Stomach (tissue), 9 donors: ENCODE results near the gene AK9. TPM values are rescaled to one million over a fixed set of nuclear protein-coding genes. Genes with fewer than 3 reads are reported as not detected.

Experiments used
- DNase-seq, 2 donors: peaks; one replicate each; pipeline versions ENCODE4 v3.0.0 to v3.0.0-alpha.2; 2013 to 2019
- H3K27ac ChIP-seq, 5 donors: fragments of 200-600 bp in 4 of 5; sonication (generic) in 4 of 5; one replicate each; pipeline ENCODE4 v1.5.1; 2013 to 2019; ENCODE audit warnings: mild to moderate bottlenecking in 1 of 5, moderate library complexity in 1 of 5
- H3K27me3 ChIP-seq, 3 donors: fragments of 200-600 bp; sonication (generic); one replicate each; pipeline ENCODE4 v1.5.1; 2017 to 2019; ENCODE audit warnings: mixed run types in 1 of 3
- H3K36me3 ChIP-seq, 4 donors: fragments of 200-600 bp; sonication (generic); 1 replicate in 3 of 4; 2 replicates in 1 of 4; pipeline ENCODE4 v1.5.1; 2016 to 2019
- H3K4me1 ChIP-seq, 4 donors: fragments of 200-600 bp; sonication (generic); one replicate each; pipeline ENCODE4 v1.5.1; 2016 to 2019
- H3K4me3 ChIP-seq, 4 donors: fragments of 200-600 bp; sonication (generic) in 3 of 4; one replicate each; pipeline ENCODE4 v1.5.1; 2016 to 2019; ENCODE audit warnings: mild to moderate bottlenecking in 1 of 4
- H3K9me3 ChIP-seq, 4 donors: fragments of 200-600 bp; sonication (generic); one replicate each; pipeline ENCODE4 v1.5.1; 2016 to 2019
- EP300 ChIP-seq: sonication (generic); formaldehyde crosslinking; IDR thresholded peaks from one replicate; pipeline ENCODE4 v1.6.1; 2017; ENCODE audit warnings: antibody characterized with exemption
- POLR2A ChIP-seq, 4 donors: fragments of 450-650 bp; IDR thresholded peaks; one replicate each; pipeline ENCODE4 v1.6.1; 2016; ENCODE audit warnings: antibody characterized with exemption in 4 of 4, control low read depth in 2 of 4, mild to moderate bottlenecking in 1 of 4, moderate library complexity in 1 of 4
- POLR2AphosphoS5 ChIP-seq, 3 donors: sonication (generic); formaldehyde crosslinking; IDR thresholded peaks; one replicate each; pipeline ENCODE4 v1.6.1; 2016; ENCODE audit warnings: antibody characterized with exemption in 3 of 3
- WGBS, 5 donors: extraction: QIAGEN DNeasy Blood & Tissue Kit in 3 of 5; methylation state at CpG; one replicate each; pipeline versions ENCODE4 v1.1.5 to v1.1.7; 2013 to 2018; 5-methylcytosine and 5-hydroxymethylcytosine counted together
- intact Hi-C: fragments of 100-400 bp; cut with DNase I; formaldehyde crosslinking; loops from one replicate; pipeline ENCODE4 v1.15.1; 2023; ENCODE audit warnings: low total_unique reads
- polyA plus RNA-seq, 3 donors: library from polyadenylated mRNA; stranded (reverse); fragments of 200-250 nt; gene quantifications; one replicate each; pipeline ENCODE4 v1.2.3, GENCODE V29; 2013
- total RNA-seq, 5 donors: library from RNA; depleted of rRNA; stranded (reverse); fragments of >200 nt; gene quantifications; one replicate each; pipeline versions ENCODE4 v1.1.0 to v1.2.3, GENCODE V29; 2014 to 2016
- TF ChIP-seq, protein P1 (sequence below), 7 experiments: fragments of 450-650 bp in 4 of 7; fragments of 200-600 bp in 3 of 7; sonication (generic) in 3 of 7; IDR thresholded peaks; one replicate each; pipeline ENCODE4 v1.5.1; 2016 to 2019; ENCODE audit warnings: antibody characterized with exemption in 7 of 7, control low read depth in 2 of 7, mild to moderate bottlenecking in 1 of 7
- donor health status: healthy with polysubstance abuse.
- donor health status: Bipolar disorder and iron deficiency.
- donor health status: healthy.

The AK9 gene
- total and polyA plus RNA-seq, 8 donors: 3.8 to 20.3 (median 9.1) TPM

DNA sequence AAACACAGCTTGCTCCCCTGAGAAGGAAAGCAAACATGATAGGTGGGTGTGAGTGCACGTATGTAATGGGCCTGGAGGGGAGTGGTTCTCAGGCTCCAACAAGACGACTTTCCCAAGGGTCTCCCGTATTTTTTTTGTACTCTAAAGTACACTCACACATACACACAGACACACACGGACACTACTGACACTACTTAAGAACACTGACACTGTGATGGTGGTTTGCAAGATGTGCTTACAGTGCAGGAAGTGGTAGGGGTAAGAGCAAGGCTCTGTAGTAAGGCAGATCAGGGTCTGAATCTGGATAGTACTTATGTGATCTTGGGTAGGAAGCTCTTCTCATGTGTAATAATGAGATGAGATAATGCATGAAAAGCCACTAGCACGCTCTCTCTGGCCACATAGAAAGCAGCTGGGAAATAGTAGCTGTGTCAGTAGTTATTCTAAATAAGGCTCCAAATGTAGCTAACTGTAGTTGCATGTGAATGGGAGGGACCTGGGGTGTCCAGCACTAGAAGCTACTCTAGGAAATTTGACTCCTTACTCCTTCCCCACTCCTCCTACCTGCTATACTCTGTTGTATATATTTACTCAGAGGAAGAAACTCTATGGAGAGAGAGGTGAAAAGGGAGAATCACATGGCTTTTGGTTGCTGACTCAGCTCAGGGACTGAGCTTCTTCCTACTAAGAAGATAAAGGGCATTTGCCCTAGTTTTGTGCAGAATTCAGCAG is 199.6 kb downstream of the AK9 start:
- 39 to 53% (median 47%) methylated on average over 5 of the region's 5 CpGs for WGBS, 5 donors

GRCh38 chr6:109490713-109491112 is 200.3 kb downstream of the AK9 start:
- TF ChIP-seq POLR2AphosphoS5 (IDR thresholded peaks at IDR 0.05) (no peak), POLR2A (IDR thresholded peaks at IDR 0.05) (no peak), EP300 (no peak)
- TF ChIP-seq, protein P1, sequence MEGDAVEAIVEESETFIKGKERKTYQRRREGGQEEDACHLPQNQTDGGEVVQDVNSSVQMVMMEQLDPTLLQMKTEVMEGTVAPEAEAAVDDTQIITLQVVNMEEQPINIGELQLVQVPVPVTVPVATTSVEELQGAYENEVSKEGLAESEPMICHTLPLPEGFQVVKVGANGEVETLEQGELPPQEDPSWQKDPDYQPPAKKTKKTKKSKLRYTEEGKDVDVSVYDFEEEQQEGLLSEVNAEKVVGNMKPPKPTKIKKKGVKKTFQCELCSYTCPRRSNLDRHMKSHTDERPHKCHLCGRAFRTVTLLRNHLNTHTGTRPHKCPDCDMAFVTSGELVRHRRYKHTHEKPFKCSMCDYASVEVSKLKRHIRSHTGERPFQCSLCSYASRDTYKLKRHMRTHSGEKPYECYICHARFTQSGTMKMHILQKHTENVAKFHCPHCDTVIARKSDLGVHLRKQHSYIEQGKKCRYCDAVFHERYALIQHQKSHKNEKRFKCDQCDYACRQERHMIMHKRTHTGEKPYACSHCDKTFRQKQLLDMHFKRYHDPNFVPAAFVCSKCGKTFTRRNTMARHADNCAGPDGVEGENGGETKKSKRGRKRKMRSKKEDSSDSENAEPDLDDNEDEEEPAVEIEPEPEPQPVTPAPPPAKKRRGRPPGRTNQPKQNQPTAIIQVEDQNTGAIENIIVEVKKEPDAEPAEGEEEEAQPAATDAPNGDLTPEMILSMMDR (IDR thresholded peaks at IDR 0.05): no peak
- intact Hi-C loops: no loop called here
- Histone ChIP-seq H3K27ac (peak overlapping the region in 1 of 5 donors; percentile 7), H3K4me1 (no peaks in the 10 kb centered on the region), H3K9me3 (no peaks in the 10 kb centered on the region), H3K36me3 (no peaks in the 10 kb centered on the region), H3K4me3 (no peak overlapping the region), H3K27me3 (no peaks in the 10 kb centered on the region)
- DNase-seq: no peak
- 46 to 69% (median 59%) methylated on average over 2 of the region's 2 CpGs for WGBS, 5 donors

More for the DNA sequence above, 199.6 kb downstream of the AK9 start:
- Histone ChIP-seq H3K4me3 (no peak overlapping the region), H3K36me3 (no peaks in the 10 kb centered on the region), H3K27ac (peak overlapping the region in 1 of 5 donors; percentile 7), H3K4me1 (no peaks in the 10 kb centered on the region), H3K9me3 (no peaks in the 10 kb centered on the region), H3K27me3 (no peaks in the 10 kb centered on the region)
- TF ChIP-seq EP300 (no peak), POLR2AphosphoS5 (IDR thresholded peaks at IDR 0.05) (no peak), POLR2A (IDR thresholded peaks at IDR 0.05) (no peak)
- TF ChIP-seq, protein P1 (IDR thresholded peaks at IDR 0.05): no peak
- peak in 1 of 2 donors; percentile 39 for DNase-seq
- intact Hi-C loops: no loop called here

DNA sequence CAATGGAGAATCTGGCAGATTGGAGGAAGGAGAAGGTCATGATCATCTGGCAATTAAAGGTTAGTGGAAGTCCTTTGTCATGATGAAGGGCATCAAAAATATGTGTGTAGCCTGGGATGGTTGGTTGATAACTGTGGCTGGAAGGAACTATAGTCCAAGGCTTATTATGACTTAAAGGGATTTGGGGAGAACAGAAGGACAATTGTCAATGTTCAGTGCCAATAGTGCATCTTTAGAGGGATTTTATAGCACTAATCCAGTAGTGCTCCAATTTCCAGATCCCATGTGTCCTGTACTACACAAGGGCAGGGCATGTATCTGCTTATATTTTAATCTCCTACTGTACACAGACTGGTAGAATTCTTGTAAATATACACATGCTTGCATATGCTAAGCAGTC is 203.0 kb downstream of the AK9 start:
- H3K27me3 ChIP-seq: no peaks in the 10 kb centered on the region
- no peak for TF ChIP-seq EP300
- TF ChIP-seq POLR2AphosphoS5 (IDR thresholded peaks at IDR 0.05): no peak
- TF ChIP-seq, protein P1 (IDR thresholded peaks at IDR 0.05): no peak
- H3K4me3 ChIP-seq: no peak overlapping the region
- no peaks in the 10 kb centered on the region for H3K36me3 ChIP-seq
- H3K4me1 ChIP-seq: peaks cover 0 to 13% (median 5%) of the 10 kb centered on the region in 4 donors
- DNase-seq: no peak
- intact Hi-C loops: no loop called here
- no peak overlapping the region for H3K27ac ChIP-seq
- no peaks in the 10 kb centered on the region for H3K9me3 ChIP-seq

DNA sequence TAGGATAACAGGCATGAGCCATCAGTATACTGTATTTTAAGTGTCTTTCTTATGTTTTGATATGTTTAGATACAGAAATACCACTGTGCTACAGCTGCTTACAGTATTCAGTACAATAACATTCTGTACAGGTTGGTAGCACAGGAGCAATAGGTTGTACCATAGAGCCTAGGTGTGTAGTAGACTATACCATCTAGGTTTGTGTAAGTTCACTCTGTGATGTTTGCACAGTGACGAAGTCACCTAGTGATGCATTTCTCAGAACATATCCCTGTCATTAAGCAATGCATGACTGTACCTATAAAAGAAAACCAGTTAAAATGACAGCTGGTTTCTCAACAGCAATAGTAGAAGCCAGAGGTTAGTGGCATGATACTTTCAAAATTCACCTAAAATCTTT is 204.9 kb downstream of the AK9 start:
- H3K4me3 ChIP-seq: no peak overlapping the region
- DNase-seq: peak in 1 of 2 donors; percentile 36
- intact Hi-C loops: no loop called here
- H3K36me3 ChIP-seq: peaks cover 0 to 7% (median 5%) of the 10 kb centered on the region in 4 donors
- H3K4me1 ChIP-seq: peaks cover 12 to 27% (median 18%) of the 10 kb centered on the region in 4 donors
- TF ChIP-seq POLR2A (IDR thresholded peaks at IDR 0.05): no peak
- TF ChIP-seq EP300: no peak
- TF ChIP-seq, protein P1 (IDR thresholded peaks at IDR 0.05): no peak
- peak in 1 of 3 donors; percentile 12 for TF ChIP-seq POLR2AphosphoS5 (IDR thresholded peaks at IDR 0.05)
- 52 to 67% (median 63%) methylated on average over 1 of the region's 1 CpG for WGBS, 5 donors
- no peaks in the 10 kb centered on the region for H3K9me3 ChIP-seq
- no peak overlapping the region for H3K27ac ChIP-seq
- no peaks in the 10 kb centered on the region for H3K27me3 ChIP-seq
